Caco-2 (cell line): Measurements from ENCODE around the gene UCHL3. TPM values are rescaled to one million over a fixed set of nuclear protein-coding genes. Genes with fewer than 3 reads are reported as not detected.
A peak's percentile ranks its signal among the peaks of the same experiment; 100 is the strongest.

ENCODE experiments used
- BruUV-seq: library from RNA; stranded (reverse); fragments of 400-500 nt; replicated peaks from 2 replicates; lab custom pipeline; 2021; lab: Mats Ljungman, UMichigan
- CTCF ChIA-PET: fragments of 300-600 bp; sonication (Branson Sonifier 250); formaldehyde crosslinking; loops from one replicate; lab custom pipeline; 2022; ENCODE audit warnings: antibody characterized with exemption; lab: Charles Lee
- POLR2A ChIA-PET: fragments of 300-600 bp; sonication (Branson Sonifier 250); formaldehyde crosslinking; loops from one replicate; lab custom pipeline; 2022; ENCODE audit warnings: antibody characterized with exemption; lab: Charles Lee
- DNase-seq, 2 experiments: peaks; one replicate each; pipeline versions ENCODE4 v3.0.0 to v3.0.0-alpha.2; 2020 to 2022
- H3K27me3 ChIP-seq: replicated peaks from 2 replicates; pipeline ENCODE4 v1.6.0; 2011; ENCODE audit warnings: low read length; ENCODE audit not compliant: control insufficient read depth, insufficient read depth
- H3K36me3 ChIP-seq: 2 replicates; pipeline ENCODE4 v1.5.1; 2011; ENCODE audit warnings: low read length; ENCODE audit not compliant: control insufficient read depth, insufficient read depth
- H3K4me1 ChIP-seq: fragments of 250-450 bp; sonication (Bioruptor Pico); 2 replicates; pipeline ENCODE4 v1.5.1; 2020; ENCODE audit warnings: mild to moderate bottlenecking
- H3K4me3 ChIP-seq: 2 replicates; pipeline ENCODE4 v1.5.1; 2011; ENCODE audit warnings: low read depth, mild to moderate bottlenecking, control low read depth, low read length
- H3K9me3 ChIP-seq: fragments of 250-450 bp; sonication (Bioruptor Pico); 2 replicates; pipeline ENCODE4 v1.5.1; 2020; ENCODE audit warnings: mild to moderate bottlenecking, moderate library complexity
- H3K27ac Mint-ChIP-seq: one replicate; pipeline ENCODE4 v1.8.0; 2022; ENCODE audit warnings: mixed read lengths; ENCODE audit not compliant: unreplicated experiment
- H3K27me3 Mint-ChIP-seq: one replicate; pipeline ENCODE4 v1.8.0; 2022; ENCODE audit warnings: mixed read lengths; ENCODE audit not compliant: insufficient read depth, unreplicated experiment
- H3K36me3 Mint-ChIP-seq: one replicate; pipeline ENCODE4 v1.8.0; 2022; ENCODE audit warnings: mild to moderate bottlenecking, mixed read lengths; ENCODE audit not compliant: insufficient read depth, unreplicated experiment
- H3K4me1 Mint-ChIP-seq: one replicate; pipeline ENCODE4 v1.8.0; 2022; ENCODE audit warnings: low read depth, mixed read lengths; ENCODE audit not compliant: unreplicated experiment
- H3K4me3 Mint-ChIP-seq: one replicate; pipeline ENCODE4 v1.8.0; 2022; ENCODE audit warnings: mild to moderate bottlenecking, moderate library complexity, mixed read lengths; ENCODE audit not compliant: unreplicated experiment
- H3K9me3 Mint-ChIP-seq: one replicate; pipeline ENCODE4 v1.8.0; 2022; ENCODE audit warnings: mixed read lengths; ENCODE audit not compliant: unreplicated experiment
- intact Hi-C: fragments of 100-400 bp; cut with micrococcal nuclease; formaldehyde crosslinking; loops from one replicate; pipeline ENCODE4 v1.10.0; 2022; ENCODE audit not compliant: unreplicated experiment
- total RNA-seq: library from RNA; stranded (reverse); gene quantifications from 2 replicates; pipeline ENCODE4 v1.2.3, GENCODE V29; 2022
- TF ChIP-seq, protein P1 (sequence below), 2 experiments: fragments of 200-600 bp in 1 of 2; IDR thresholded peaks; 1 replicate in 1 of 2; 2 replicates in 1 of 2; pipeline versions ENCODE4 v1.5.1 to v1.8.0; 2011 to 2022; ENCODE audit warnings: antibody characterized with exemption in 1 of 2, control low read depth in 1 of 2, inconsistent platforms in 1 of 2, low read depth in 1 of 2, low read length in 1 of 2, mild to moderate bottlenecking in 1 of 2, moderate library complexity in 1 of 2; ENCODE audit not compliant: insufficient read depth in 1 of 2, severe bottlenecking in 1 of 2, unreplicated experiment in 1 of 2

Gene UCHL3
- total RNA-seq, 1 experiment from 2014 or later: 122 TPM

DNA sequence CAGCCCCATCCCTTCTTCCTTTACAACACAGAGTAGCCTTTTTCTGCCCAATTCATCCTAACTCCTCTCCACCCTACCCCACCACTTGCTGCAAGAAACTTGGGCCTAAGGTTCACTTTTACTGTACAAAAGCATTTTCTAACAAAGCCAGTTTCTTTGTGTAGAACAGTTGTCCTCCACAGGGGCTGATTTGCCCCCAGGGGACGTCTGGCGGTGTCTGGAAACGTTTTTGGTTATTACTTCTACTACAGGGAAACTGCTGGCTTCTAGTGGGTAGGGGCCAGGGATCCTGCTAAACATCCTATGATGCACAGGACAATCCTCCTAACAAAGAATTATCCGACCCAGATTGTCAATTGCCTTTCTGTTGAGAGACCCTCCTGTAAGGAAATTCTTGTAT, 79.2 kb downstream of the UCHL3 start:
- ChIA-PET CTCF (no interaction called here), POLR2A (no interaction called here)
- no peaks in the 10 kb centered on the region for H3K9me3 ChIP-seq
- H3K27me3 Mint-ChIP-seq: no peaks in the 10 kb centered on the region
- peaks cover 8% of the 10 kb centered on the region for H3K4me1 Mint-ChIP-seq
- no peaks in the 10 kb centered on the region for H3K27me3 ChIP-seq
- DNase-seq: no peak
- no peak overlapping the region for H3K27ac Mint-ChIP-seq
- no peak overlapping the region for H3K4me3 ChIP-seq
- peaks cover 12% of the 10 kb centered on the region for H3K36me3 Mint-ChIP-seq
- intact Hi-C loops: no loop called here
- no peaks in the 10 kb centered on the region for H3K4me1 ChIP-seq
- TF ChIP-seq, protein P1, sequence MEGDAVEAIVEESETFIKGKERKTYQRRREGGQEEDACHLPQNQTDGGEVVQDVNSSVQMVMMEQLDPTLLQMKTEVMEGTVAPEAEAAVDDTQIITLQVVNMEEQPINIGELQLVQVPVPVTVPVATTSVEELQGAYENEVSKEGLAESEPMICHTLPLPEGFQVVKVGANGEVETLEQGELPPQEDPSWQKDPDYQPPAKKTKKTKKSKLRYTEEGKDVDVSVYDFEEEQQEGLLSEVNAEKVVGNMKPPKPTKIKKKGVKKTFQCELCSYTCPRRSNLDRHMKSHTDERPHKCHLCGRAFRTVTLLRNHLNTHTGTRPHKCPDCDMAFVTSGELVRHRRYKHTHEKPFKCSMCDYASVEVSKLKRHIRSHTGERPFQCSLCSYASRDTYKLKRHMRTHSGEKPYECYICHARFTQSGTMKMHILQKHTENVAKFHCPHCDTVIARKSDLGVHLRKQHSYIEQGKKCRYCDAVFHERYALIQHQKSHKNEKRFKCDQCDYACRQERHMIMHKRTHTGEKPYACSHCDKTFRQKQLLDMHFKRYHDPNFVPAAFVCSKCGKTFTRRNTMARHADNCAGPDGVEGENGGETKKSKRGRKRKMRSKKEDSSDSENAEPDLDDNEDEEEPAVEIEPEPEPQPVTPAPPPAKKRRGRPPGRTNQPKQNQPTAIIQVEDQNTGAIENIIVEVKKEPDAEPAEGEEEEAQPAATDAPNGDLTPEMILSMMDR (IDR thresholded peaks at IDR 0.05; ENCODE audit: insufficient read depth in 1 of 2, low read depth in 1 of 2, low read length in 1 of 2, severe bottlenecking in 1 of 2, unreplicated experiment in 1 of 2): no peak
- H3K4me3 Mint-ChIP-seq: no peak overlapping the region
- no peaks in the 10 kb centered on the region; the same call in 1 of the 2 replicates for H3K36me3 ChIP-seq
- H3K9me3 Mint-ChIP-seq: no peaks in the 10 kb centered on the region
- no TSS peak for BruUV-seq

DNA sequence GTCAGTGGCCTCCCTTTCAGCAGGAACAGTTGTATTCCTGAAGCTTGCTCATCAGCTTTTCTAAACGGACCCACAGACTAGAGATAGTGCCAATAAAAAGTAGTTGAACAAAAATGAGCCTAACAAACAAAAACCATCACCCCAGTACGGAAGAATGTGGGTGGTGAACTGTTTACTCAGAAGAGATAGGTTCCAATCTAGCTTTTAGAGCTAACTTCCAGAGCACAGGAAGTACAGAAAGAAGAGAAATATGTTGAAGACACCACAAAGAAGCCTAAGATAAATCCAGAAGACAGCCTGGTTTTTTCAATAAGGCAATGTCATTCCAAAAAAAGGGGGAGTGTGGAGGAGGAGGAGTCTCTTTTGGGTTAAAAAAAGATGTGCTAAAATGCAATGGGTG, 83.7 kb downstream of the UCHL3 start:
- H3K9me3 Mint-ChIP-seq: no peaks in the 10 kb centered on the region
- TF ChIP-seq, protein P1 (IDR thresholded peaks at IDR 0.05; ENCODE audit: insufficient read depth in 1 of 2, low read depth in 1 of 2, low read length in 1 of 2, severe bottlenecking in 1 of 2, unreplicated experiment in 1 of 2): no peak
- Histone ChIP-seq H3K27me3 (no peaks in the 10 kb centered on the region), H3K4me3 (no peak overlapping the region), H3K4me1 (peaks cover 8% of the 10 kb centered on the region; the same call in 1 of the 2 replicates), H3K9me3 (no peaks in the 10 kb centered on the region), H3K36me3 (no peaks in the 10 kb centered on the region; the same call in 1 of the 2 replicates)
- DNase-seq: no peak
- H3K4me1 Mint-ChIP-seq: peaks cover 16% of the 10 kb centered on the region
- ChIA-PET POLR2A (no interaction called here), CTCF (no interaction called here)
- H3K27me3 Mint-ChIP-seq: no peaks in the 10 kb centered on the region
- intact Hi-C loops: loop anchor here (10.0 kb wide), 1 partner anchor 258 kb away; no protein-coding TSS in a partner anchor
- BruUV-seq: TSS peak; percentile 41
- peaks cover 8% of the 10 kb centered on the region for H3K36me3 Mint-ChIP-seq
- H3K27ac Mint-ChIP-seq: peak overlapping the region; percentile 20
- H3K4me3 Mint-ChIP-seq: peak overlapping the region; percentile 36

DNA sequence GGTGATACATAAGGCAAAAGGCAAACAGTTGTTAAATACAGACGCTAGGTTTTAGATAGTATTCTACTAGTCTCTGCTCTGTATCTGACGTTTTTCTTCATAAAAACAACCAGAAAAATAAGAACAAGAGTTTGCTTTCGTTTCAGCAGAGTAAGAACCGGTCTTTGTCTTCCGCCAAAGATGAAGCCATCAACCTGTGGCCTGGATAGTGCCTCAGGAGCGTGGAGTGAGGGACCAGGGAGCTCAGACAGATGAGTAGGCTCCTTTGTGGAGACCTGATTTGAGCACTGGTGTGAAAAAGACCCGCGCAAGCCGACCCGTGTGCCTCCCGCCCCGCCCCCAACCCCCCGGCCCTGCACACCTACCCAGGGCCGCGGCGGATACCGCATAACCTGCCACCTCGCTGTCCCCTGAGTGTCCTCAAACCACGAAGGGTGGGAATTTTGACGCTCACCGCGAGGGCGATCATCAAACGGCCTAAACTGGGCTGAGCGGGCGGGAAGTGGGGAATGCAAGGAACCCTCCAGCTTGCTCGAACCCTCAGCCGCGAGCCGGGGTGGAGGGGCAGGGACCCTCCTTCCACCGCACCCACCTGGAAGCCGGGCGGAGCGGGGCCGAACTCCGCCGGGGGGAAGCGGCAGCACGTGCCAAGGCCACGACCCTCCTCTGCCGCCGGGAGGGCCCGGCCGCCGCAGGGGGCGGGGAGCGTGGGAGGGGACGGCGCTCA, 85.7 kb downstream of the UCHL3 start:
- TF ChIP-seq, protein P1 (IDR thresholded peaks at IDR 0.05; ENCODE audit: insufficient read depth in 1 of 2, low read depth in 1 of 2, low read length in 1 of 2, severe bottlenecking in 1 of 2, unreplicated experiment in 1 of 2): no peak
- H3K36me3 Mint-ChIP-seq: peaks cover 8% of the 10 kb centered on the region
- H3K4me3 ChIP-seq: peak overlapping the region; percentile 57
- intact Hi-C loops: loop anchor here (5.0 to 10.0 kb wide), 2 partner anchors 153 to 260 kb away; partner anchors contain the start of gene TBC1D4
- no peaks in the 10 kb centered on the region for H3K27me3 Mint-ChIP-seq
- peaks cover 16% of the 10 kb centered on the region for H3K4me1 Mint-ChIP-seq
- H3K9me3 ChIP-seq: no peaks in the 10 kb centered on the region
- ChIA-PET CTCF (no interaction called here), POLR2A (no interaction called here)
- H3K4me1 ChIP-seq: peaks cover 8% of the 10 kb centered on the region; the same call in 1 of the 2 replicates
- H3K4me3 Mint-ChIP-seq: peak overlapping the region; percentile 78
- peak overlapping the region; percentile 42 for H3K27ac Mint-ChIP-seq
- BruUV-seq: no TSS peak
- H3K27me3 ChIP-seq: no peaks in the 10 kb centered on the region
- peak in 1 of 2 experiments; percentile 54 for DNase-seq
- H3K9me3 Mint-ChIP-seq: no peaks in the 10 kb centered on the region
- no peaks in the 10 kb centered on the region; the same call in 1 of the 2 replicates for H3K36me3 ChIP-seq
